Thoracic aorta (tissue), 2 donors: Measurements from ENCODE around the gene ALK. TPM values are rescaled to one million over a fixed set of nuclear protein-coding genes. Genes with fewer than 3 reads are reported as not detected.

Source experiments
- ATAC-seq: fragments of 150-250 bp; one replicate; pipeline ENCODE4 v1.8.0; 2017; ENCODE audit warnings: low read depth; ENCODE audit not compliant: insufficient number of reproducible peaks, low FRiP score
- DNase-seq: peaks from one replicate; pipeline ENCODE4 v3.0.0-alpha.2; 2020; ENCODE audit warnings: low spot score
- H3K27ac ChIP-seq, 2 donors: fragments of 200-600 bp; sonication (generic); 1 replicate in 1 of 2; 2 replicates in 1 of 2; pipeline ENCODE4 v1.5.1; 2016; ENCODE audit warnings: mild to moderate bottlenecking in 2 of 2, moderate library complexity in 2 of 2
- H3K27me3 ChIP-seq: fragments of 200-600 bp; sonication (generic); replicated peaks from 2 replicates; pipeline ENCODE4 v1.6.0; 2016; ENCODE audit warnings: mild to moderate bottlenecking; ENCODE audit not compliant: insufficient read depth
- H3K36me3 ChIP-seq: fragments of 200-600 bp; sonication (generic); one replicate; pipeline ENCODE4 v1.5.1; 2016
- H3K4me1 ChIP-seq, 2 donors: fragments of 200-600 bp; sonication (generic); 1 replicate in 1 of 2; 2 replicates in 1 of 2; pipeline versions ENCODE4 v1.5.1 to v1.6.0; 2016; ENCODE audit warnings: low read depth in 2 of 2, mild to moderate bottlenecking in 1 of 2; ENCODE audit not compliant: control insufficient read depth in 1 of 2
- H3K4me3 ChIP-seq: fragments of 200-600 bp; sonication (generic); 2 replicates; pipeline ENCODE4 v1.5.1; 2016; ENCODE audit warnings: mild to moderate bottlenecking
- H3K9me3 ChIP-seq: fragments of 200-600 bp; sonication (generic); 2 replicates; pipeline ENCODE4 v1.5.1; 2016
- total RNA-seq, 2 donors: library from RNA; depleted of rRNA; stranded (reverse); fragments of >200 nt; gene quantifications; one replicate each; pipeline versions ENCODE4 v1.1.0 to v1.2.3, GENCODE V29; 2016
- TF ChIP-seq, protein P1 (sequence below): fragments of 200-600 bp; sonication (generic); IDR thresholded peaks from one replicate; pipeline ENCODE4 v1.5.1; 2019; ENCODE audit warnings: antibody characterized with exemption

Gene ALK
- total RNA-seq, 2 donors from 2014 or later: 2.0 TPM; not detected in 1

DNA sequence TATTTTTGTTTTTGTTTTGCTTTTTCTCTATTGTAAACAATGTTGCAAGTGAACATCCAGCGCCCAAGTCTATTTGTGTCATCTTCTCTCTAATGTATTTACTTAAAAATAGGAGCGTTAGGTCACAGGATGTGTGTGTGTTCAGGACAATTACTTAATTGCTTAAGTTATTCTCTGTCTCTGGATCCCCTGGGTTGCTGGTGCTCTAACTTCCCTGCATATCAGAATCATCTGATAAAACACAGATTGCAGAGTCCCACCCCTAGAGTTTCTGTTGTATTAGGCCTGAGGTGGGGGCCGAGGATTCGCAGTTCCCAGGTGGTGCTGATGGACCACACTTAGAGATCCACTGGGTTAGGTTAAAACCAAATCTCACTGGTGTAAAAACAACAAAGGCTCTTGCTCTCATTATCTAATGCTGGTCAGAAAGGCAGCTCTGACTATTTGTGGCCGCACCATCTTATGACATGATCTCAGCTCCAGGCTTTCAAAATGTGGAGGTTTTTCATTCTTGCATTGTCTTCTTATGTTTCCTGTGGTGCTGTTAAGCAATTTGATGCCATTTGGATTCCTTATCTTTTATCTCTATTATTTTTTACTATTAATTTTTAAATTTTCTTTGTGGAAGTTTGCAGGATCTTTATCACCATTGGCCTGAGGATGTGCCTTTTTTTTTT is 718.4 kb downstream of the ALK start:
- Histone ChIP-seq H3K27me3 (no peaks in the 10 kb centered on the region), H3K36me3 (no peaks in the 10 kb centered on the region), H3K4me3 (no peak overlapping the region), H3K27ac (no peak overlapping the region), H3K9me3 (no peaks in the 10 kb centered on the region), H3K4me1 (no peaks in the 10 kb centered on the region)
- no peak for DNase-seq
- ATAC-seq: no peak
- TF ChIP-seq, protein P1, sequence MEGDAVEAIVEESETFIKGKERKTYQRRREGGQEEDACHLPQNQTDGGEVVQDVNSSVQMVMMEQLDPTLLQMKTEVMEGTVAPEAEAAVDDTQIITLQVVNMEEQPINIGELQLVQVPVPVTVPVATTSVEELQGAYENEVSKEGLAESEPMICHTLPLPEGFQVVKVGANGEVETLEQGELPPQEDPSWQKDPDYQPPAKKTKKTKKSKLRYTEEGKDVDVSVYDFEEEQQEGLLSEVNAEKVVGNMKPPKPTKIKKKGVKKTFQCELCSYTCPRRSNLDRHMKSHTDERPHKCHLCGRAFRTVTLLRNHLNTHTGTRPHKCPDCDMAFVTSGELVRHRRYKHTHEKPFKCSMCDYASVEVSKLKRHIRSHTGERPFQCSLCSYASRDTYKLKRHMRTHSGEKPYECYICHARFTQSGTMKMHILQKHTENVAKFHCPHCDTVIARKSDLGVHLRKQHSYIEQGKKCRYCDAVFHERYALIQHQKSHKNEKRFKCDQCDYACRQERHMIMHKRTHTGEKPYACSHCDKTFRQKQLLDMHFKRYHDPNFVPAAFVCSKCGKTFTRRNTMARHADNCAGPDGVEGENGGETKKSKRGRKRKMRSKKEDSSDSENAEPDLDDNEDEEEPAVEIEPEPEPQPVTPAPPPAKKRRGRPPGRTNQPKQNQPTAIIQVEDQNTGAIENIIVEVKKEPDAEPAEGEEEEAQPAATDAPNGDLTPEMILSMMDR: no peak

DNA sequence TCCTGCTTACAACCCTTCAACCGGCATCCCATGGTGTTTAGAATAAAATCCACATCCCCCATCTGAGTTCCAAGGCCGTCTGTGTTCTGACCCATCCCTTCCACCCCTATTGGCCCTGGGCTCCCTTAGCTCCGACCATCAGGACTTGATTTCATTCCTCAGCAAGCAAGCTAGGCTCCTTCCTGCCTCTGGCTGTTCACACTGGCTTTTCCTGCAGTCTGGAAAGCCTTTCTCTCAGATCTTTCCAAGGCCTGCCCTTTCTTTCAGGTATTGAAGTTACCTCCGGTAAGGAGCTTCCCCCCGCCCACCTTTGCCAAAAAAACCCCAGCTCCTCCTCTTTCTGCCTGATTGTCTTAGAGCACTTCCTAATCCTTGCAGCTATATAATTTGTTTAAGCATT is 719.4 kb downstream of the ALK start:
- no peak for DNase-seq
- H3K9me3 ChIP-seq: no peaks in the 10 kb centered on the region
- TF ChIP-seq, protein P1: no peak

DNA sequence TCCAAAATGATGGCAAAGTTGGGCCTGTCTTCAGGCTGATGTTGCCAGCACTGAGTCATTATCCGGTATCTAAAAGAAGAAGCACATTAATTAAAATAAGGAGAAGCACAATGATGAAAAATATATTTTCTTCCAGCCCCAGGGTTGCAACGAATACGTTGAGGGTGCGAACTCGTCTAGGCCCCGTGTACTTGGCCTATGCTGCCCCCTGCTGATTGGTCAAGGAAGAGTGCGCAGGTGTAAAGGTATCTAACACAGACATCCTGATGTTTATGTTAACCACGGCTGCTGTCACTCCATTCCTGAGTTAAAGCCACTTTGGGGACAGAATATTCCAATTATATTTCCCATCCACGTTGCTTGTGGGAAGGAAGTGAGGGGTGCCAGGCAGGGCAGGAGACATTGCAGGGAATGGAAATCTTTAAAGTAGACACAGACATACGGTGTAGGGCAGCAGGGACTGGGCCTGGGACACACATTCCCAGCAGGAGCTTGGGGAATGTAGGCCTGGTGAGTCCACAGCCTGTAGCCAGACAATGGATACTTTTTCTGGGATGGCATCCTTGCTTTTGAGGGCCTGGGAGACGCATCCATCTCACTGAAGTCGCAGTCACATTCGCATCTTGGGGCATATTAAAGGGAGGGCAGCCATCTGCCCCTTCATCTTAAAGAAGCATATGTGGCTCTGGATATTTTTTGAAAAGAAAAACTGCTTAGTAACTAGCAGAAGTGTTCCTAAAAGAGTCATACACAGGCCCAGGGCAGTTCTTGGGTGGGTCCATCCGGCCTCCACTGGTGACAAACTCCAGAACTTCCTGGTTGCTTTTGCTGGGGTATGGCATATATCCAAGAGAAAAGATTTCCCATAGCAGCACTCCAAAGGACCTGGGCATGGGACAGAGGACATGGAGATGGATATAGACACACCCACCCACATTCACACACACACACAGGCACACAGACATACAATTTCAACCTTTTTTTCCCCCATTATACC is 724.3 kb downstream of the ALK start:
- H3K4me3 ChIP-seq: no peak overlapping the region
- H3K4me1 ChIP-seq: no peaks in the 10 kb centered on the region
- ATAC-seq (no peak), DNase-seq (peak; percentile 13)
- H3K27me3 ChIP-seq: no peaks in the 10 kb centered on the region
- H3K9me3 ChIP-seq: no peaks in the 10 kb centered on the region
- no peak overlapping the region for H3K27ac ChIP-seq
- TF ChIP-seq, protein P1: peak; percentile 77
- H3K36me3 ChIP-seq: no peaks in the 10 kb centered on the region

More for the DNA sequence above, 719.4 kb downstream of the ALK start:
- no peak for ATAC-seq
- H3K36me3 ChIP-seq: no peaks in the 10 kb centered on the region
- no peaks in the 10 kb centered on the region for H3K4me1 ChIP-seq
- H3K27me3 ChIP-seq: no peaks in the 10 kb centered on the region
- no peak overlapping the region for H3K4me3 ChIP-seq
- H3K27ac ChIP-seq: no peak overlapping the region

DNA sequence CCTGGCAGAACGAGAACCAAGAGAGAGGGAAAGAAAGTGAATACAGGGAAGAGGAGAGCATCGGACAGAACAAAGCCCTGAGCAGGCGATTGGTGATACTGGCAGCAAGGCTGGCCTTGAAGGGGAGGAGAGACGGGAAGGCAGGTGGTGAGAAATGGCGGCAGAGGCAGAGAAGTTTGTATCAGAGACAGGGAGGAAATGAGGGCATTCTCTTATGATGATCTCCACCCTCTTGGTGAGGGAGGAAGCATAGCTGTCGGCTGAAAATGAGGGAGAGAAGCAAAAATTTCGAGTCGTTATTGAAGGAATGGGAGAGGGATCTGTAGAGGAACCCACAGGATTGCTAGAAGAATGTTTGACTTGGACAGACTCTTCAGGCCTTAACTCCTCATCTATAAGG is 725.6 kb downstream of the ALK start:
- TF ChIP-seq, protein P1: no peak
- Histone ChIP-seq H3K4me1 (no peaks in the 10 kb centered on the region), H3K4me3 (no peak overlapping the region), H3K27me3 (no peaks in the 10 kb centered on the region), H3K9me3 (no peaks in the 10 kb centered on the region), H3K27ac (no peak overlapping the region), H3K36me3 (no peaks in the 10 kb centered on the region)
- no peak for DNase-seq
- ATAC-seq: no peak

DNA sequence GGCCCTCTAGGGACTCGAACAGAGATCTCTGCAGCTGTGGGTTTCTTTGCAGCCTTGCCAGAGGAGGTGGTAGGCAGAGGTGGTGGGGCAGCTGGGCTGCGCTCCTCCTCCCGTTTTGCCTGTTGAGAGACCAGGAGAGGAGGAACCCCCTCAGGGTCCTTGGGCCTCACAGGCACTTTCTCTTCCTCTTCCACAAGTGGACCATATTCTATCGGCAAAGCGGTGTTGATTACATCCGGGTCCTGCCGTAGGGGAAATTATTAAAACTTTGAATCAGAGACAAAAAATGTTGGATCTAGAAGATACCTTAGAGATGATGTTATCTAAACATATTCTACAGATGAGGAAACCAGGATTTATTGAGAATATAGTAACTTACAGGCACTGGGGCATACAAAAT is 727.7 kb downstream of the ALK start:
- Histone ChIP-seq H3K9me3 (no peaks in the 10 kb centered on the region), H3K27me3 (no peaks in the 10 kb centered on the region), H3K36me3 (no peaks in the 10 kb centered on the region), H3K27ac (no peak overlapping the region), H3K4me1 (no peaks in the 10 kb centered on the region), H3K4me3 (no peak overlapping the region)
- ATAC-seq (no peak), DNase-seq (no peak)
- TF ChIP-seq, protein P1: no peak
